DMS153 (cell line): Measurements from ENCODE around the gene COX7C.

ENCODE experiments used
- DNase-seq: peaks from one replicate; lab custom pipeline; 2025; lab: John Stamatoyannopoulos, UW

COX7C gene

DNA sequence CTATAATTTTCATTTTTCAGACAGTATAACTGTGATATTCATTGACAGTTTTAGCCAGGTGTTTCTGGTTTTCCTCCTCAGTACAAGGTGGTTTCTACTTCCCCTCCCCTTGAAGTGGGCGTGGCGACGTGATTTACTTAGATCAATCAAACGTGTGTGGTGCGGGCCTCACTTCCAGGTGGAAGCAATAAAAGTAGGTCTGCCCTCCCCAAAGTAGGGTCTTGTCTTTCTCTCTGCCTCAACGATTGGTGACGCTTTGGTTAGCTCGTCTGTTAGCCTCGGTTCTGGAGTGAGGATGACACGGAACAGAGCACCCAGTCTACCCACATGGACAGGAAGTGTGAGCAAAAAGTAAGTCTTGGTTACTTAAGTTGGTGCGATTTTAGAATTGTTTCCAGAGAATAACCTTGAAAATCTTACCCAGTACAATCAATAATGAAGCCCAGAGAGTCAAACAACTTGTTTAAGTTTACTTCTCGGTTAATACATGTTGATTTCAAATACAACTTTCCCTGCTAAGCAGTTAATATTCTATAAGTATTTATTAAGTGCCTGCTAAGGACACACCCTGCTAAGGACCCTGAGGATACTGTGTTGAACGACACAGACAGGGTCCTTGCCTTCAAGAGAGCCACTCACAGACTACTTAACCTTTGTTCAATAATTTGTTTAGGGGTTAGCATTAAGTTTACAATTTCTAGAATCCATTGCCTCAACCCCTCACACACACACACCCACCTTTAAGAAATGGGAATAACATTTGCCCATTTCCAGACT is 48.4 kb downstream of the COX7C start:
- DNase-seq = no peak

DNA sequence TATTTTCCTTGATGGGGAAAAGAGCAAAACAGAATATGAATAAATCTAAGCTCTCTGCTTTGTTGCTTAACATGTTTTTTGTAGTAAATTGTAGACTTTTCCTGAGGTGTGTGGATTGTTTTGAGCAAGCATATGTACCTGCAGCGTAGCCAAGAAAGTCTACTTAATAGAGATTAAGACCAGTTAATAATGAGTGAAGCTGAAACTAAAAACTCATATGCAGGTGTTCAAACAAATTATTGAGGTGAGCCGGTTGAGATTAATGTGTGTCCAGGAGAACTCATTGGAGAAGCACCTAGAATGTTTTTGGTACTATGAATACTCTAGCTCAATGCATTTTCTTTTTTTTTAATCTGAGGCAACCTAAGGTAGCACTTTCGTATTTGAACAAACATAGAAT is 49.2 kb downstream of the COX7C start:
- no peak for DNase-seq
